Activated T-cell treated with anti-CD3 and anti-CD28 coated beads, Interleukin-2, amount 50 U/mL, for 4 hours (primary cell): ENCODE measurements around the gene METTL23. TPM values are rescaled to one million over a fixed set of nuclear protein-coding genes. Genes with fewer than 3 reads are reported as not detected.

ENCODE experiments used
- ATAC-seq, 2 donors: fragments of 200-7000 bp; cut with Tn5 transposase; one replicate each; pipeline ENCODE4 v1.10.0; 2021
- DNase-seq: peaks from one replicate; pipeline ENCODE4 v3.0.0-alpha.2; 2020
- H3K27me3 Mint-ChIP-seq: one replicate; pipeline ENCODE4 v1.8.0; 2021; ENCODE audit warnings: low read depth, mixed read lengths
- H3K36me3 Mint-ChIP-seq: one replicate; pipeline ENCODE4 v1.8.0; 2022; ENCODE audit warnings: mixed read lengths; ENCODE audit not compliant: insufficient read depth
- H3K4me1 Mint-ChIP-seq: one replicate; pipeline ENCODE4 v1.8.0; 2021; ENCODE audit warnings: low read depth, mixed read lengths
- H3K4me3 Mint-ChIP-seq: one replicate; pipeline ENCODE4 v1.8.0; 2021; ENCODE audit warnings: mild to moderate bottlenecking, moderate library complexity, mixed read lengths
- H3K9me3 Mint-ChIP-seq: one replicate; pipeline ENCODE4 v1.8.0; 2021; ENCODE audit warnings: mixed read lengths
- total RNA-seq, 3 donors: library from RNA; stranded (reverse); gene quantifications; one replicate each; pipeline ENCODE4 v1.2.1, GENCODE V29; 2021

The METTL23 gene, protein sequence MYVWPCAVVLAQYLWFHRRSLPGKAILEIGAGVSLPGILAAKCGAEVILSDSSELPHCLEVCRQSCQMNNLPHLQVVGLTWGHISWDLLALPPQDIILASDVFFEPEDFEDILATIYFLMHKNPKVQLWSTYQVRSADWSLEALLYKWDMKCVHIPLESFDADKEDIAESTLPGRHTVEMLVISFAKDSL
- total RNA-seq = 10 to 100 TPM; 31.4 to 34.4 (median 31.5) TPM

DNA sequence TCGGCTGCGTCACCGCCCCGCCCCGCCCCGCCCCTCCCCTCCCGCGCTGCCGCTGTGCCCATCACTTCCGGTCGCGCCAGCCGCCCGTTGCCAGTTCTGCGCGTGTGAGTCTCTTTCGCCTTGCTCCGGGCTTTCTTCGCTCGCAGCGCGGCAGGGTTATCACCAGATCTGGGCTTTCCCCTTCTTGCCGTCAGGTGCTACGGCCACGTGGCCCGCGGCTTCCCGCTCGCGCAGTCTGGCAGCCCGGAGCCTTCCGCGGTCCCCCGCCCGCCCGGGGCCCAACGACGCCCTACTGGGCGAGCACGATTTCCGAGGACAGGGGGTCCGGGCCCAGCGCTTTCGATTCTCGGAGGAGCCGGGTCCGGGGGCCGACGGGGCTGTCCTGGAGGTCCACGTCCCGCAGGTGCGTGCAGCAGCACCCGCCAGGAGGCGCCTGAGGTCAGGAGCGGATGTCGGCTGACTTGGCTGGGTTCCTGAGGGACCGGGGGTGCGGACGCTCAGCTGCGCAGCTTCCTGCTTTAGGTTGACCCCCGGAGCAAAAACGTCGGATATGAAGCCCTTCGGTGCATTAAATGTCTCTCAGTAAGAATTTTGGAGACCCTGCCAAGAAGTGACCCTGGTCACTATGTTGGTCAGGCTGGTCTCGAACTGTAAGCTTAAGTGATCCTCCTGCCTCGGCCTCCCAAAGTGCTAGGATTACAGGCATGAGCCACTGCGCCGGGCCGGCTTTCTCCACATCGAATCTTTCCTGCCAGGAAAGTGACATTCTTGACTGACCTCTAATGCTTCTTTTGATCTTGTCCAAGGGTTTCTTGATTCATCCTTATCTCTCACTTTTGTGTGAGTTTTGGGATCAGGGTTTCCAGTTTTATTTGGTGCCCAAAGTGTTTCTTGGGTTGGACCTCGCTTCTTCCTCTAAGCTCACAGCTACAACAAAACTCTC, at the start of gene METTL23:
Gene METTL23 (plus strand): TSS at position 64 of the 943 bp plus-strand sequence. CDS start 2,872 bp downstream, outside the sequence.
- Mint-ChIP-seq H3K9me3 (no peaks in the 10 kb centered on the region), H3K4me1 (peaks cover 46% of the 10 kb centered on the region), H3K27me3 (no peaks in the 10 kb centered on the region), H3K36me3 (peaks cover 19% of the 10 kb centered on the region), H3K4me3 (peak within 1 kb of the TSS; percentile 98)
- DNase-seq (peak; percentile 69), ATAC-seq (peak; percentile 55 to 56)

DNA sequence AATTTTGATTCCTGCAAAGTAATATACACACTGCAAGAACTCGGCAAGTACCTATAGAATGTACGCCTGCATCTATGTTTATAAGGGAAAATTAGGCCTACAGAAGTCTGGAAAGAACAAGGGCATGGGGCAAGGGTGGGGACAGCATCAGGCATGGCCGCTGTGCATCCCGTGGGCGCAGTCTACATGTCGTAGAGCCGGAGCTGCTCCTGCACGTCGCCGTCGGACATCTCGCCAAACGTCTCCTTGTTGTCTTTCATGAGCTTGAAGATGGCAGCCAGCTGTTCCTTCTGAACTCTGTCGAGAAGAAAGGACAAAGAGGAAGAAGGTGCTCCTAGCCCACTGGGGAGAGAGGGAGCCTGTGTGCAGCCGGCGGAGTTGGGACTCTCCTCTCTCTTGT, 49.2 kb upstream of the METTL23 start:
- H3K9me3 Mint-ChIP-seq = no peaks in the 10 kb centered on the region
- H3K36me3 Mint-ChIP-seq = no peaks in the 10 kb centered on the region
- ATAC-seq = no peak
- no peak for DNase-seq
- no peak overlapping the region for H3K4me3 Mint-ChIP-seq
- peaks cover 21% of the 10 kb centered on the region for H3K4me1 Mint-ChIP-seq
- H3K27me3 Mint-ChIP-seq = no peaks in the 10 kb centered on the region

DNA sequence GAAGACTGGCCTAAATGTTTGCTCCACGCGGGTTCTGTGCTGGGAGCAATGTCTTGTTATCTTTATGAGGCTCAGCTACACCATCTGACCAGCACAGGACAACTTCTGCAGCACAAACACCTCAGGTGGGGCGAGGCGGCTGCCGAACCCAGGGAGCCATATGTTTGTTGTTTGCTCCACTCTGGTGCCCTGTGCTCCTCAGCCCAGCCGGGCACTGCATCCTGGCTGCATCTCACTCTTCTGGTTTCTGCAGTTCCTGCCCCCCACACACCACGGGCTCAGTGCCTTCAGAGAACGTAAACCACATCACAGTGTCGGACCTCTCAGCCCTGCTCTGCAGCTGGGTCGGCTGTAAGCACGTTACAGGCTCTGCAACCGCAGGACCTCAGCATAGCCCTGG, 48.3 kb upstream of the METTL23 start:
- H3K27me3 Mint-ChIP-seq = no peaks in the 10 kb centered on the region
- no peaks in the 10 kb centered on the region for H3K9me3 Mint-ChIP-seq
- no peak for DNase-seq
- peak; percentile 58 to 59 for ATAC-seq
- no peaks in the 10 kb centered on the region for H3K36me3 Mint-ChIP-seq
- peaks cover 18% of the 10 kb centered on the region for H3K4me1 Mint-ChIP-seq
- H3K4me3 Mint-ChIP-seq = no peak overlapping the region

DNA sequence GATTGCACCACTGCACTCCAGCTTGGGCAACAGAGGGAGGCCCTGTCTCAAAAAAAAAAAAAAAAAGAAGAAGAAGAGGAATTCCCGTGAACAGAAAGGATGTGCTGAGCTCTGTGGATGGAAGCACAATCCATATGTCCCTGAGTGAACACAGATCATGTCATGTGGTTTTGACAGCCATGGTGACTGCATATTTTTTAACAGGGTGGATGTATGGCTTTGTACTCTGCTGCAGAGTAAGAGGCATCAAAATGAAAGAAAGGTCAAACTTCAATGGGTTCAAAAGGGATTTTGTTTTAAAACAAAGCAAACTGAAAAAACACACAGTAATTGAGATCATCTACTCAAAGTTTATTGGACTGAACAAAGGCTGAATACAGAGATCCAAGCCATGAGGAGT, 47.4 kb upstream of the METTL23 start:
- peaks cover 16% of the 10 kb centered on the region for H3K4me1 Mint-ChIP-seq
- H3K4me3 Mint-ChIP-seq = no peak overlapping the region
- ATAC-seq (no peak), DNase-seq (no peak)
- no peaks in the 10 kb centered on the region for H3K9me3 Mint-ChIP-seq
- H3K27me3 Mint-ChIP-seq = no peaks in the 10 kb centered on the region
- no peaks in the 10 kb centered on the region for H3K36me3 Mint-ChIP-seq

DNA sequence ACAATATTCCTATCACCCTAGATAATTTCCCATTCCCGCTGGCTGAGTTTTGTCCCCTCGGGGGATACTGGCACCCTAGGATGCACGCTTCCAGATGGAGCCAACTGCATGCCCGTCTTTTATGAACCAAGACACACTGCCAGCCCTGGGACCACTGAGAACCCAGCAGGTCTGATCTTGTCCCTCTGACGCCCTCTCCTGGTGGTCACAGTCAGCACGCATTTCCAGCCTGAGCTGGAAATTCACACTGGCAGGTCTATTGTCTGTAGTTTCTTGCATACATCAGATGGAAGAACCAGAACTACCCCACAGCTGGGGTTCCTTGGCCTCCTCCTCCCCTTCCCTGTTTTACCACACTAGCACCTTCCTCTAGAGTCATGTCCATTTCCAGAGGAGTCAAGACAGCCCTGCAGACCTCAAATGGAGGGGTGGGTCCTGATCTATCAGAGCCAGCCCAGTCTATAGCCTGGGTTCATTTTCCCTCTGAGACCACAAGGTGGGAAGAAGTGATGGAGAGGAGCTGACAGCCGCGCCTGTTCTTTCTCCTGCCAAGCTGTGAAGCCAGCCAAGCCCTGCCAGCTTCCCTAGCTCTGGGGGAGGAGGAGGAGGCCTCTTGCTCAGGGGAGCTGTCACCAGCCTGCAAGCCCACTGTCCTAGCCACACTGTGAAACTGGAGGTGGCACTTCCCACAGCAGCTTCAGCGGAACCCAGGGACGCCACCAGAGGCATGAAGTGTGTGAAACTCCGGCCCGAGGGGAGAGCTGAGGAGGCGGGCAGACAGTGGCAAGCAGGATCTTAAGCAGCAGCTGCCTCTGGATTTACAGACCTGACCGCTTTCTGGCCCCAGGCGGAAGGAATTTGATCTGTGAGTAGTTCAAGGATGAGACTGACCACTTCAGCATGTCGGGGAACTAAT, 45.2 kb upstream of the METTL23 start:
- H3K36me3 Mint-ChIP-seq = no peaks in the 10 kb centered on the region
- H3K4me3 Mint-ChIP-seq = no peak overlapping the region
- peaks cover 16% of the 10 kb centered on the region for H3K4me1 Mint-ChIP-seq
- no peaks in the 10 kb centered on the region for H3K9me3 Mint-ChIP-seq
- peak; percentile 61 for DNase-seq
- ATAC-seq = peak; percentile 71 to 73
- H3K27me3 Mint-ChIP-seq = no peaks in the 10 kb centered on the region

DNA sequence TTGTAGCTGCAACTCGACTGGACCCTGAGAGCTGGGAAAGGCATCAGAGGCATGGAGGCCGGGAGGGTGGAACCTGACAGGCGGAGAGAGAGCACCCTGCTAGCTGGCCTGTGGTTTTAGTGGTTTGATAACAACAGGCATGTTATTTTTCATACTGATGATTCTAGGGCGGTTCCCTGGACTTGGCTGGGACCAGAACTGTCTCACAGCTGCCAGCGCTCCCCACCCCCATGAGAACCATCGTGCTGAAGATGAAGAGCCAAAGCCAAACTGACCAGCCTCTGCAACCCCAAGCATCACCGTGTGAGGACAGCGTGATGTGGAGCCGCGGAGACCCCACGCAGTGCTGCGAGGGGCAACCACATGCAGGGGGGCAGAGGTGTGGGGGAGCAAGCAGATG, 44.3 kb upstream of the METTL23 start:
- Mint-ChIP-seq H3K36me3 (no peaks in the 10 kb centered on the region), H3K4me1 (peaks cover 16% of the 10 kb centered on the region), H3K4me3 (peak overlapping the region; percentile 35), H3K9me3 (no peaks in the 10 kb centered on the region), H3K27me3 (no peaks in the 10 kb centered on the region)
- DNase-seq (no peak), ATAC-seq (no peak)

DNA sequence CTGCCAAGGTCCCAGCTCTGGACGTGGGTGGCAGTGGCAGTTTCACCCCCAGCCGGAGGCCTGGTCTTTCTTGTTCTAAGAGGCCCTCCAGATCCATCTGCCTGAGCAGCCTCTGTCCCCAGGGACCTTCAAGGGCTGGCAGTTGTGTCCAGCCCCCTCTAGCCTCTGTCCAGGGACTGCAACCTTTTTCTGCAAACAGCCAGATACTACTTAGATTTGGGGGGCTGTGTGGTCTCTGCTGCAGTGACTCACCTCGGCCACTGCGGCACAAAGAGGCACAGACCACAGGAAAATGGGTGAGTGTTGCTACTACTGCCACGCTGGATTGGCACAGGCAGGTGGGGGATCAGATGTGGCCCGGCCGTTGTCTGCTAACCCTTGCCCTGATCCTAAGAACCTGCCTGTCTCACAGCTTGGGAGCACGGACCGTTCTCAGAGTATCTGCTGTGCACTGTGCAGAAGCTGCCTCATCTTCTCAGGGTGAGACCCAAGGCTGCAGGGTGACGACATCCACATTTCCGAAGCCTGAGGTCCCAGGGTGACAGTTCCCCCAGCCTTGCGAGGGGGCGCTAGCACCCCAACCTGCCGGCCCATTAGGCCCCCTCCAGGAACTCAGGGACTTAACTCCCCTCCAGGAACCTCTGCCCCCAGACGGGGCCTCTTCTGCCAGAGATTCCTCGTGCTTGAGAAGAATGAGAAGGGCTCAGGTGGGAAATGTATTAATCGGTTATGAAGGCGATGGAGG, 43.5 kb upstream of the METTL23 start:
- Mint-ChIP-seq H3K27me3 (no peaks in the 10 kb centered on the region), H3K4me1 (peaks cover 16% of the 10 kb centered on the region), H3K4me3 (no peak overlapping the region), H3K36me3 (no peaks in the 10 kb centered on the region), H3K9me3 (no peaks in the 10 kb centered on the region)
- no peak for DNase-seq
- ATAC-seq = no peak

DNA sequence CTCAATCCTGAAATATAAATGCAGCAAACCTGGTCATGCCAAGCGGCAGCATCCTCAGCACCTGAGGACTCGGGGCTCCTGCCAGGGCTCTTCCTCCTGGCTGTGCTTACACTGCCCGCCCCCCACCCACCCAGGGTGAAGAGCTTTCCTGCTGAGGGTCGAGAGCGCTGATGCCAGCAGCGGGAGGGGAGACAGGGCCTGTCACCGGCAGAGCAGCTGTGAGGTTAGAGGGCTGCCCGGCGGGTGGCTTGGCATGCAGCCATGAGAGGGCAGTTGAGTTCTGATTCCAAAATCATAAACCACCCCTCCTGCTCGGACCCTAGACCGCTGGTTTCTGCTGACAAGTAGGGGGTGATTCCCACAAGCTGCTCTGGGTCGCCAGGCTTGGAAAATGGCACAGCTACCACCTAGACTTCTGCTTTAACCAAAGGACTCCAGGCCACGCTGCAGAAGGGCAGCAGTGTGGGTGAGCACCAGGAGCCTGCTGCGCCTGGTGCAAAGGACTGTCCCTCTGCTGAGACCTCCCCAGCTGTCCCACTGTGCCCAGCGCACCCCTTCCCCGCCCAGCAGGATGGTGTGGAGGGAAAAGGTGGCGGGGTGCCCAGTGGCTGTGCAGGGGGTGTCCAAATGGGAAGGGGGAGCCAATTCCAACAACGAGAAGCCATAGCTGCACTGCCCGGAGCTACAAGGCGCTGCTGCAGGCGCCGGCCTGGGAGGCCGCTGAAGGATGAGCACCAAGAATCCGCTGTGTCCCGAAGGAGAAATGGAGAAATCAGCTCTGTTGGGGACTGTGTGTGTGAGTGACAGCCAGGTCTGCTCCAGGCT, 42.5 kb upstream of the METTL23 start:
- DNase-seq (no peak), ATAC-seq (no peak)
- Mint-ChIP-seq H3K9me3 (no peaks in the 10 kb centered on the region), H3K4me1 (peaks cover 16% of the 10 kb centered on the region), H3K27me3 (no peaks in the 10 kb centered on the region), H3K4me3 (no peak overlapping the region), H3K36me3 (no peaks in the 10 kb centered on the region)

DNA sequence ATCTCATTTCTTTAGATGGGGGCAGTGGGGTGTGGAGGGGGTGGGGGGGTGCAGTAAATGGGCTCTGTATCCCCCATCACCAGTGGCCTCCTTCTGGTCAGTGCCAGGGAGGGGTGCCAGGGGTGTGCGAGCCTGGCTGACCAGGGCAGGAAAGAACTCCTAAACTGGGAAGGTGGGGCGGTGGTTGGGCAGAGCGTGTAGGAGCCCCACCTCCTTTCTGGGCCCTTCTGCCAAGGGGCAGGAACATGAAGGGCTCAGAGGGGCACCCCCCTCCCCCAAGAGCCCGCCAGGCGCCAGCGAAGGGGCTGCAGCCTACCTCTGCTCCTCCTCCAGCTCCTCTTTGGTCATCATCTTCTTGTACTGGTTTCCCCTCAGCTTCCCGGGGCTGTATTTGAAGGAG, 41.9 kb upstream of the METTL23 start:
- no peak overlapping the region for H3K4me3 Mint-ChIP-seq
- H3K9me3 Mint-ChIP-seq = no peaks in the 10 kb centered on the region
- ATAC-seq = no peak
- no peak for DNase-seq
- no peaks in the 10 kb centered on the region for H3K36me3 Mint-ChIP-seq
- peaks cover 16% of the 10 kb centered on the region for H3K4me1 Mint-ChIP-seq
- H3K27me3 Mint-ChIP-seq = no peaks in the 10 kb centered on the region

DNA sequence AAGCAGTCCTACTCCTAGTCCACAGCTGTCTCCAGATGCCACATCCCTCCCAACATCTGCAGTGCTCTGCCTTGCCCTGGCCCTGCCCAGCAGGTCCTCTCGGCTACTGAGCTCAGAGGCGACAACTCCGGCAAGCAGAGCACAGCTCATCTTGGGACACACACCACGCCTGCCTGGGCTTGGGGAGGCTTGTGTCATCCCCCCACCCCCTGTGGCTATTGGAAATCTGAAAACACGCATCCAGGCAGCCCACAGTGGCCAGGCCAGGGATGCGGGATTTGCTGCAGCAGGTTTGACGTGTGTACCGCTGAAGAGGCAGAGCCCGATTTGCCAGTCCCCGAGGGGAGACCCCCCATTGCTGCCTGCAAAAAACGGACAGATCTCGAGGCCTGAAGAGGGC, 41.3 kb upstream of the METTL23 start:
- H3K27me3 Mint-ChIP-seq = no peaks in the 10 kb centered on the region
- ATAC-seq (no peak), DNase-seq (no peak)
- H3K4me3 Mint-ChIP-seq = no peak overlapping the region
- no peaks in the 10 kb centered on the region for H3K9me3 Mint-ChIP-seq
- H3K36me3 Mint-ChIP-seq = no peaks in the 10 kb centered on the region
- H3K4me1 Mint-ChIP-seq = peaks cover 14% of the 10 kb centered on the region

DNA sequence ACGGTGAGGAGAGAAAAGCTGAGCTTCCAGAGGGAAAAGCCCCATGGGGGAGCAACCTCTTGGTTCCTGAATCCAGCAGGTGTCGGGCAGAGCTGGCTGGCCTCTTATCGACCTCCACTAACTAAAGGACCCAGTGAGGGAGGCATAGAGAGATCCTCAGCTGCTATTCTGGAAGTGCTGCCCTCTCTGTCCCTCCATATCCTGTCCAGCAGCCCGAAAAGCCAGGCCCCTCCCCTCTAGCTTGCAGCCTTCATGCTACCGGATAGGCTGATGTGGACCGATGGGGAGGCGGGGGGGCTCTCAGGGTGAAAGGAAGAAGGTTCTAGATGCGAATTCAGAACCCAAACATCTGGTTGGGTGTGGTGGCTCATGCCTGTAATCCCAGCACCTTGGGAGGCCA, 40.8 kb upstream of the METTL23 start:
- no peak overlapping the region for H3K4me3 Mint-ChIP-seq
- ATAC-seq = no peak
- H3K27me3 Mint-ChIP-seq = no peaks in the 10 kb centered on the region
- no peaks in the 10 kb centered on the region for H3K9me3 Mint-ChIP-seq
- peaks cover 12% of the 10 kb centered on the region for H3K4me1 Mint-ChIP-seq
- no peak for DNase-seq
- H3K36me3 Mint-ChIP-seq = no peaks in the 10 kb centered on the region

DNA sequence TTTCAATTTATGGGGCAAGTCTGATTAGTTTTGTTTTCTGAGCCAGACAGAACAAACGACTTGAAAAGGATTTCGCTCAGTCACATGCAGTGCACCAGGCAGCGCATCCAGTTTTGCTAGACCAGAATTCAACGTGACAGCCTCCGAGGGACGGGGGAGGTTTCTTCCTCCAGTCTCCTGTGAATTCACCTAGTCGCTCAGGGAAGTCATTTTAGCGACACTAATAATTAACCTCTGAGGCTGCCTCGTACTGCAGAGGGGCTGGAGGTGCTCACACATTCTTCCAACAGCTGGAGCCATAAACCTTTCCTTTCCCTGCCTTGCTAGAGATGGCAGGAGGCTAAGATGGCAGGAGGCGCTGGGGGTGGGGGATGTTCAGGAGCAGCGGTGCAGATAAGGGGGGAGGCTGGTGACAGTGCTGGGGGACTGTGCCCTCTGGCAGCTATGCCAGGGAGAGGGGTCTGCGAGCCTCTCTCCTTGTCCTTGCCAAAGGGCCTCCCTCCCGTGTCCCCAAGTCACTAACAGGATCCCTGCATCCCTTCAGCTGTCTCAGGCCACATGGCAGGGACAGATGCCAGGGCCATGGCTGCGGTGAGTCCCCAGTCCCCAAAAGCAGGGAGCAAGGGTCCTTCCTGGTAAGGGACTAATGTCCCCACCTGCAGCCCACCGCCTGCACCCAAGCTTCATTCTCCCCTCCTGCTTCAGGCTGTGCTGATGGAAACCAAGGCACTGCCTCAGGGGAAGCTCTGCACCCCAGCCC, 39.9 kb upstream of the METTL23 start:
- DNase-seq (no peak), ATAC-seq (no peak)
- Mint-ChIP-seq H3K4me1 (peaks cover 8% of the 10 kb centered on the region), H3K4me3 (no peak overlapping the region), H3K9me3 (no peaks in the 10 kb centered on the region), H3K27me3 (no peaks in the 10 kb centered on the region), H3K36me3 (no peaks in the 10 kb centered on the region)
